HCT116 (cell line): ENCODE data around the gene ESYT3. TPM values are rescaled to one million over a fixed set of nuclear protein-coding genes. Genes with fewer than 3 reads are reported as not detected.

ENCODE experiments used
- ATAC-seq: fragments of 200-7000 bp; cut with Tn5 transposase; 2 replicates; pipeline ENCODE4 v1.9.1; 2020; ENCODE audit warnings: mild to moderate bottlenecking, moderate library complexity
- BruUV-seq: library from RNA; stranded (reverse); fragments of 400-500 nt; replicated peaks from 2 replicates; lab custom pipeline; 2021; lab: Mats Ljungman, UMichigan
- CTCF ChIA-PET: fragments of 300-600 bp; sonication (Branson Sonifier 250); formaldehyde crosslinking; loops from one replicate; lab custom pipeline; 2021; ENCODE audit warnings: antibody characterized with exemption; lab: Charles Lee
- POLR2A ChIA-PET: fragments of 300-600, 350-600 bp; sonication (Branson Sonifier 250); formaldehyde crosslinking; loops from one replicate; lab custom pipeline; 2021; ENCODE audit warnings: antibody characterized with exemption; lab: Charles Lee
- RAD21 ChIA-PET, 2 experiments: fragments of 300-600 bp; sonication (Branson Sonifier 250); formaldehyde crosslinking; loops; one replicate each; lab custom pipeline; 2023; ENCODE audit warnings: low total read pairs in 2 of 2; ENCODE audit not compliant: uncharacterized antibody in 2 of 2, unreplicated experiment in 2 of 2, low non-redundant PET in 1 of 2; lab: Charles Lee
- DNase-seq: peaks from one replicate; pipeline ENCODE4 v3.0.0-alpha.2; 2010; ENCODE audit warnings: low read depth, low spot score
- H2AFZ ChIP-seq: fragments of 200-600 bp; shearing (Covaris generic), sonication (generic); 2 replicates; pipeline ENCODE4 v1.6.1; 2017; ENCODE audit warnings: low read depth, mixed run types, mixed read lengths, antibody characterized with exemption, low read length; ENCODE audit not compliant: poor library complexity, severe bottlenecking
- H3K27ac ChIP-seq: 2 replicates; pipeline ENCODE4 v1.5.1; 2012; ENCODE audit warnings: low read depth, low read length
- H3K27me3 ChIP-seq: fragments of 200-600 bp; sonication (generic); 2 replicates; pipeline ENCODE4 v1.6.1; 2016; ENCODE audit warnings: mixed run types, low read length, mixed read lengths; ENCODE audit not compliant: insufficient read depth
- H3K36me3 ChIP-seq, 2 experiments: fragments of 200-500 bp in 1 of 2; fragments of 200-600 bp in 1 of 2; sonication (Bioruptor generic) in 1 of 2; sonication (generic) in 1 of 2; 2 replicates each; pipeline versions ENCODE4 v1.5.1 to v1.6.1; 2014 to 2016; ENCODE audit warnings: low read length in 2 of 2, inconsistent platforms in 1 of 2, mixed read lengths in 1 of 2, mixed run types in 1 of 2; ENCODE audit not compliant: insufficient read depth in 2 of 2, control insufficient read depth in 1 of 2
- H3K4me1 ChIP-seq, 2 experiments: fragments of 200-600 bp in 1 of 2; sonication (generic) in 1 of 2; 2 replicates each; pipeline versions ENCODE4 v1.5.1 to v1.6.1; 2012 to 2017; ENCODE audit warnings: low read length in 2 of 2, inconsistent platforms in 1 of 2, mild to moderate bottlenecking in 1 of 2, mixed read lengths in 1 of 2, mixed run types in 1 of 2, moderate library complexity in 1 of 2; ENCODE audit not compliant: insufficient read depth in 2 of 2, control insufficient read depth in 1 of 2
- H3K4me2 ChIP-seq: fragments of 200-600 bp; sonication (generic); 2 replicates; pipeline ENCODE4 v1.6.1; 2017; ENCODE audit warnings: mixed run types, low read length, mixed read lengths
- H3K4me3 ChIP-seq, 2 experiments: fragments of 200-600 bp in 1 of 2; sonication (generic) in 1 of 2; replicated peaks in 1 of 2; 2 replicates each; pipeline ENCODE4 v1.5.1; 2011 to 2016; ENCODE audit warnings: low read length in 2 of 2, control low read depth in 1 of 2, low read depth in 1 of 2, mild to moderate bottlenecking in 1 of 2, mixed read lengths in 1 of 2, mixed run types in 1 of 2
- H3K79me2 ChIP-seq: fragments of 200-600 bp; sonication (generic); 2 replicates; pipeline ENCODE4 v1.6.1; 2017; ENCODE audit warnings: mild to moderate bottlenecking, mixed run types, low read length, moderate library complexity, mixed read lengths; ENCODE audit not compliant: insufficient read depth
- H3K9ac ChIP-seq: fragments of 200-600 bp; sonication (generic); 2 replicates; pipeline ENCODE4 v1.6.1; 2016; ENCODE audit warnings: low read length, mixed read lengths
- H3K9me2 ChIP-seq: fragments of 200-600 bp; sonication (generic), shearing (Covaris generic); 2 replicates; pipeline ENCODE4 v1.6.1; 2017; ENCODE audit warnings: mixed run types, mild to moderate bottlenecking, moderate library complexity; ENCODE audit not compliant: insufficient read depth
- H3K9me3 ChIP-seq, 2 experiments: fragments of 200-500 bp in 1 of 2; fragments of 200-600 bp in 1 of 2; sonication (Bioruptor generic) in 1 of 2; sonication (generic) in 1 of 2; 2 replicates each; pipeline ENCODE4 v1.6.1; 2014 to 2017; ENCODE audit warnings: low read length in 2 of 2, mixed read lengths in 2 of 2, inconsistent platforms in 1 of 2, low read depth in 1 of 2, mild to moderate bottlenecking in 1 of 2, mixed run types in 1 of 2, moderate library complexity in 1 of 2; ENCODE audit not compliant: control insufficient read depth in 1 of 2, insufficient read depth in 1 of 2
- H4K20me1 ChIP-seq: fragments of 200-600 bp; sonication (generic), shearing (Covaris generic); 2 replicates; pipeline ENCODE4 v1.6.1; 2017; ENCODE audit warnings: mixed run types, mild to moderate bottlenecking, moderate library complexity; ENCODE audit not compliant: insufficient read depth
- CBX3 ChIP-seq: IDR thresholded peaks from 2 replicates; pipeline ENCODE4 v1.6.1; 2012; ENCODE audit warnings: low read depth
- EZH2phosphoT487 ChIP-seq: fragments of 200-600 bp; IDR thresholded peaks from 2 replicates; pipeline ENCODE4 v1.6.1; 2018; ENCODE audit warnings: antibody characterized with exemption, borderline replicate concordance
- POLR2A ChIP-seq: IDR thresholded peaks from 2 replicates; pipeline ENCODE4 v1.7.0; 2011; ENCODE audit warnings: borderline replicate concordance; ENCODE audit not compliant: insufficient read depth, insufficient read length; ENCODE audit errors: extremely low read depth
- POLR2AphosphoS5 ChIP-seq: IDR thresholded peaks from 2 replicates; pipeline ENCODE4 v1.6.1; 2011; ENCODE audit warnings: mild to moderate bottlenecking, low read depth, low read length, moderate library complexity
- ZNF274 ChIP-seq: fragments of 200-500 bp; sonication (Bioruptor generic); IDR thresholded peaks from 2 replicates; pipeline ENCODE4 v1.6.1; 2014; ENCODE audit warnings: mild to moderate bottlenecking, low read depth, low read length, inconsistent platforms
- intact Hi-C: fragments of 100-400 bp; cut with micrococcal nuclease; formaldehyde crosslinking; loops from 2 replicates; pipeline ENCODE4 v1.10.0; 2022
- total RNA-seq: library from RNA; stranded (reverse); gene quantifications from one replicate; pipeline ENCODE4 v1.2.1, GENCODE V29; 2021; ENCODE audit not compliant: unreplicated experiment
- TF ChIP-seq, protein P1 (sequence below): IDR thresholded peaks from 2 replicates; pipeline ENCODE4 v1.6.1; 2012
- TF ChIP-seq, protein P2 (sequence below), 3 experiments: fragments of 200-600 bp in 1 of 3; sonication (generic) in 1 of 3; IDR thresholded peaks in 2 of 3; conservative IDR thresholded peaks in 1 of 3; 2 replicates each; pipeline ENCODE4 v1.5.1; 2012 to 2017; ENCODE audit warnings: low read depth in 2 of 3, low read length in 2 of 3, antibody characterized with exemption in 1 of 3, borderline replicate concordance in 1 of 3, control low read depth in 1 of 3, mild to moderate bottlenecking in 1 of 3, mixed read lengths in 1 of 3, mixed run types in 1 of 3, moderate library complexity in 1 of 3; ENCODE audit not compliant: insufficient read depth in 1 of 3
- TF ChIP-seq, protein P3 (sequence below): IDR thresholded peaks from 2 replicates; pipeline ENCODE4 v1.6.1; 2011; ENCODE audit warnings: mild to moderate bottlenecking, low read length, moderate library complexity; ENCODE audit not compliant: insufficient replicate concordance; ENCODE audit errors: extremely low read depth

The ESYT3 gene
- total RNA-seq, 1 experiment from 2014 or later, result 0.05 TPM

DNA sequence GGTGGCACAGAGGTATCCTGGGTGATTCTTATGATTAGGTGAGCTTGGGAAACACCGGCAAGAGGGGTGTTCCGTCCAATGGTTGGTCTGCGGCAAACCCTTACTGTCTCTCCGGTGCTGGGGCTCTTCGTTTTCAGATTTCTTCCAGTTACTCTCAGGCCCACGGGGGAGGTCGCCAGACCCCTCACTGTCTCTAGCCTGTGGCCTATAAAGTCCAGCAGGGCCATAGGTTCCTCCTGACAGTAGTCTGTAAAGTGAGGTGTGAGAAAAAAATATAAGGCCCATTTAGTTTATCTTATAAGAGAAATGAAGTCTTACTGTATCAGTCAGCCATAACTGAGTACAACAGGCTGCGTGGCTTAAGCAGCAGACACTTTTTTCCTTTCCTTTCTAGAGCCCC, 1.4 kb downstream of the ESYT3 start:
- ATAC-seq (no peak), DNase-seq (no peak)
- Histone ChIP-seq H4K20me1 (no peaks in the 10 kb centered on the region), H3K4me1 (no peaks in the 10 kb centered on the region), H3K36me3 (no peaks in the 10 kb centered on the region), H3K9me2 (no peaks in the 10 kb centered on the region), H3K9ac (no peak overlapping the region), H3K4me2 (no peak overlapping the region), H3K9me3 (no peaks in the 10 kb centered on the region), H2AFZ (no peak overlapping the region), H3K27me3 (no peaks in the 10 kb centered on the region), H3K27ac (no peak overlapping the region), H3K4me3 (no peak overlapping the region), H3K79me2 (no peaks in the 10 kb centered on the region)
- ChIA-PET POLR2A (no interaction called here), RAD21 (no interaction called here), CTCF (no interaction called here)
- TF ChIP-seq EZH2phosphoT487, result no peak
- TF ChIP-seq POLR2AphosphoS5, result no peak
- no peak for TF ChIP-seq POLR2A
- TF ChIP-seq, protein P1, sequence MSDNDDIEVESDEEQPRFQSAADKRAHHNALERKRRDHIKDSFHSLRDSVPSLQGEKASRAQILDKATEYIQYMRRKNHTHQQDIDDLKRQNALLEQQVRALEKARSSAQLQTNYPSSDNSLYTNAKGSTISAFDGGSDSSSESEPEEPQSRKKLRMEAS, result no peak
- no peak for TF ChIP-seq CBX3
- TF ChIP-seq, protein P2, sequence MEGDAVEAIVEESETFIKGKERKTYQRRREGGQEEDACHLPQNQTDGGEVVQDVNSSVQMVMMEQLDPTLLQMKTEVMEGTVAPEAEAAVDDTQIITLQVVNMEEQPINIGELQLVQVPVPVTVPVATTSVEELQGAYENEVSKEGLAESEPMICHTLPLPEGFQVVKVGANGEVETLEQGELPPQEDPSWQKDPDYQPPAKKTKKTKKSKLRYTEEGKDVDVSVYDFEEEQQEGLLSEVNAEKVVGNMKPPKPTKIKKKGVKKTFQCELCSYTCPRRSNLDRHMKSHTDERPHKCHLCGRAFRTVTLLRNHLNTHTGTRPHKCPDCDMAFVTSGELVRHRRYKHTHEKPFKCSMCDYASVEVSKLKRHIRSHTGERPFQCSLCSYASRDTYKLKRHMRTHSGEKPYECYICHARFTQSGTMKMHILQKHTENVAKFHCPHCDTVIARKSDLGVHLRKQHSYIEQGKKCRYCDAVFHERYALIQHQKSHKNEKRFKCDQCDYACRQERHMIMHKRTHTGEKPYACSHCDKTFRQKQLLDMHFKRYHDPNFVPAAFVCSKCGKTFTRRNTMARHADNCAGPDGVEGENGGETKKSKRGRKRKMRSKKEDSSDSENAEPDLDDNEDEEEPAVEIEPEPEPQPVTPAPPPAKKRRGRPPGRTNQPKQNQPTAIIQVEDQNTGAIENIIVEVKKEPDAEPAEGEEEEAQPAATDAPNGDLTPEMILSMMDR (IDR thresholded peaks at IDR 0.05 in 2 of 3, conservative IDR thresholded peaks at IDR 0.05 in 1 of 3; ENCODE audit: borderline replicate concordance in 1 of 3, insufficient read depth in 1 of 3, low read depth in 2 of 3, low read length in 2 of 3), result no peak
- no peak for TF ChIP-seq ZNF274
- intact Hi-C loops, result no loop called here
- no TSS peak for BruUV-seq

DNA sequence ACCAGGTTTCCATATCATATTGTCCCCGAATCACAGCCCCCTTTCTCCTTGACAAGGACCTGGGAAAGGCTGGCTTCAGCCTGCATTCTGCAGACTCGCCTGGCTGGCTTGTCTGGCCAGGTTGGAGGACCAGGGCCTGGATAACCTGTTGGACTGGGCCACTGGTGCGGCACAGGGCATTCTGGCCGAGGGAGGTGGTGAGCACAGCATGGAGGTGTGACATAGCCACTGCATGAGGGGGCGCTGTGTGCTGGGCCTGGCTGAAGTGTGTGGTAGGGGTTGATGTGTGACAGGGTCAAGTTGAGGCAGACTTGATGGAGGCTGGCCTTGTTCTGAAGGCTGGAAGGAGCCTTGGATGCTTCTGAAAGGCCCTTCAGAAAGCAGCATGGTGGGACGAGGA, 2.9 kb downstream of the ESYT3 start:
- Histone ChIP-seq H3K36me3 (no peaks in the 10 kb centered on the region), H3K9me2 (no peaks in the 10 kb centered on the region), H4K20me1 (no peaks in the 10 kb centered on the region), H3K79me2 (no peaks in the 10 kb centered on the region), H3K9ac (no peak overlapping the region), H3K27ac (no peak overlapping the region), H3K4me3 (no peak overlapping the region), H2AFZ (no peak overlapping the region), H3K9me3 (no peaks in the 10 kb centered on the region), H3K27me3 (no peaks in the 10 kb centered on the region), H3K4me2 (no peak overlapping the region), H3K4me1 (peaks cover 9 to 10% of the 10 kb centered on the region in 2 experiments)
- CTCF ChIA-PET, result no interaction called here
- intact Hi-C loops, result no loop called here
- POLR2A ChIA-PET, result no interaction called here
- RAD21 ChIA-PET, result no interaction called here
- DNase-seq, result no peak
- no TSS peak for BruUV-seq
- ATAC-seq, result no peak
- TF ChIP-seq, protein P2 (IDR thresholded peaks at IDR 0.05 in 2 of 3, conservative IDR thresholded peaks at IDR 0.05 in 1 of 3; ENCODE audit: borderline replicate concordance in 1 of 3, insufficient read depth in 1 of 3, low read depth in 2 of 3, low read length in 2 of 3), result no peak
- no peak for TF ChIP-seq POLR2AphosphoS5
- TF ChIP-seq, protein P3, sequence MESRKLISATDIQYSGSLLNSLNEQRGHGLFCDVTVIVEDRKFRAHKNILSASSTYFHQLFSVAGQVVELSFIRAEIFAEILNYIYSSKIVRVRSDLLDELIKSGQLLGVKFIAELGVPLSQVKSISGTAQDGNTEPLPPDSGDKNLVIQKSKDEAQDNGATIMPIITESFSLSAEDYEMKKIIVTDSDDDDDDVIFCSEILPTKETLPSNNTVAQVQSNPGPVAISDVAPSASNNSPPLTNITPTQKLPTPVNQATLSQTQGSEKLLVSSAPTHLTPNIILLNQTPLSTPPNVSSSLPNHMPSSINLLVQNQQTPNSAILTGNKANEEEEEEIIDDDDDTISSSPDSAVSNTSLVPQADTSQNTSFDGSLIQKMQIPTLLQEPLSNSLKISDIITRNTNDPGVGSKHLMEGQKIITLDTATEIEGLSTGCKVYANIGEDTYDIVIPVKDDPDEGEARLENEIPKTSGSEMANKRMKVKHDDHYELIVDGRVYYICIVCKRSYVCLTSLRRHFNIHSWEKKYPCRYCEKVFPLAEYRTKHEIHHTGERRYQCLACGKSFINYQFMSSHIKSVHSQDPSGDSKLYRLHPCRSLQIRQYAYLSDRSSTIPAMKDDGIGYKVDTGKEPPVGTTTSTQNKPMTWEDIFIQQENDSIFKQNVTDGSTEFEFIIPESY, result no peak
